B cell (primary cell): ENCODE measurements around the gene GMPS. TPM values are rescaled to one million over a fixed set of nuclear protein-coding genes. Genes with fewer than 3 reads are reported as not detected.

ENCODE experiments used
- ATAC-seq: fragments of 200-7000 bp; cut with Tn5 transposase; one replicate; pipeline ENCODE4 v1.10.0; 2021; ENCODE audit warnings: low read depth, mild to moderate bottlenecking, moderate number of reproducible peaks, moderate library complexity
- CTCF ChIA-PET: fragments of 350-600 bp; sonication (Branson Sonifier 250); formaldehyde crosslinking; loops from one replicate; lab custom pipeline; 2021; ENCODE audit warnings: antibody characterized with exemption, inconsistent platforms; lab: Charles Lee
- POLR2A ChIA-PET: fragments of 350-600 bp; sonication (Branson Sonifier 250); formaldehyde crosslinking; loops from one replicate; lab custom pipeline; 2021; ENCODE audit warnings: antibody characterized with exemption; lab: Charles Lee
- DNase-seq: peaks from one replicate; pipeline ENCODE4 v3.0.0; 2013
- H2AFZ ChIP-seq: 2 replicates; pipeline ENCODE4 v1.6.1; 2012; ENCODE audit warnings: mild to moderate bottlenecking, low read depth, low read length; ENCODE audit not compliant: insufficient read depth, poor library complexity, severe bottlenecking
- H3K27ac ChIP-seq, 2 donors: 1 replicate in 1 of 2; 2 replicates in 1 of 2; pipeline ENCODE4 v1.5.1; 2012 to 2013; ENCODE audit warnings: low read length in 2 of 2, mild to moderate bottlenecking in 2 of 2, moderate library complexity in 1 of 2
- H3K27me3 ChIP-seq, 4 experiments: fragments of 200-600 bp in 1 of 4; sonication (generic) in 1 of 4; replicated peaks in 1 of 4; 1 replicate in 2 of 4; 2 replicates in 2 of 4; pipeline versions ENCODE4 v1.6.1 to v1.7.0; 2013 to 2016; ENCODE audit warnings: low read length in 3 of 4, mild to moderate bottlenecking in 2 of 4, mixed read lengths in 1 of 4, moderate library complexity in 1 of 4; ENCODE audit not compliant: insufficient read depth in 4 of 4, control insufficient read depth in 3 of 4; ENCODE audit errors: control extremely low read depth in 1 of 4
- H3K36me3 ChIP-seq, 2 experiments: replicated peaks in 1 of 2; 1 replicate in 1 of 2; 2 replicates in 1 of 2; pipeline versions ENCODE4 v1.6.1 to v1.7.1; 2013; ENCODE audit warnings: low read length in 1 of 2; ENCODE audit not compliant: insufficient read depth in 2 of 2, control insufficient read depth in 1 of 2; ENCODE audit errors: control extremely low read depth in 1 of 2, extremely low read depth in 1 of 2
- H3K4me1 ChIP-seq, 2 donors: fragments of 200-600 bp in 1 of 2; sonication (generic) in 1 of 2; 1 replicate in 1 of 2; 2 replicates in 1 of 2; pipeline versions ENCODE4 v1.5.1 to v1.6.1; 2013 to 2017; ENCODE audit warnings: low read length in 2 of 2; ENCODE audit not compliant: control insufficient read depth in 2 of 2, insufficient read depth in 2 of 2
- H3K4me2 ChIP-seq: replicated peaks from 2 replicates; pipeline ENCODE3; 2012; ENCODE audit warnings: mild to moderate bottlenecking, low read depth, low read length; ENCODE audit not compliant: poor library complexity, severe bottlenecking
- H3K4me3 ChIP-seq, 5 experiments: fragments of 200-600 bp in 1 of 5; sonication (generic) in 1 of 5; 1 replicate in 3 of 5; 2 replicates in 2 of 5; pipeline versions ENCODE4 v1.5.1 to v1.7.0; 2011 to 2016; ENCODE audit warnings: low read length in 4 of 5, mild to moderate bottlenecking in 4 of 5, low read depth in 2 of 5, control low read depth in 1 of 5, moderate library complexity in 1 of 5; ENCODE audit not compliant: insufficient read depth in 1 of 5; ENCODE audit errors: control extremely low read depth in 1 of 5, extremely low read depth in 1 of 5
- H3K79me2 ChIP-seq: fragments of 200-600 bp; sonication (generic); one replicate; pipeline ENCODE4 v1.6.0; 2016; ENCODE audit warnings: low read length; ENCODE audit not compliant: control insufficient read depth, insufficient read depth
- H3K9ac ChIP-seq: fragments of 200-600 bp; sonication (generic); 2 replicates; pipeline ENCODE4 v1.6.1; 2017; ENCODE audit warnings: mild to moderate bottlenecking, low read length, moderate library complexity
- H3K9me3 ChIP-seq, 3 donors: one replicate each; pipeline versions ENCODE4 v1.6.1 to v1.7.1; 2013; ENCODE audit warnings: low read length in 2 of 3; ENCODE audit not compliant: control insufficient read depth in 2 of 3, insufficient read depth in 1 of 3; ENCODE audit errors: control extremely low read depth in 1 of 3
- H4K20me1 ChIP-seq: 2 replicates; pipeline ENCODE4 v1.6.0; 2012; ENCODE audit warnings: mild to moderate bottlenecking, low read length; ENCODE audit not compliant: insufficient read depth, control insufficient read depth, poor library complexity, severe bottlenecking
- H3K27ac Mint-ChIP-seq: one replicate; pipeline ENCODE4 v1.8.0; 2021; ENCODE audit warnings: mixed read lengths
- H3K27me3 Mint-ChIP-seq: one replicate; pipeline ENCODE4 v1.8.0; 2021; ENCODE audit warnings: mixed read lengths
- H3K4me1 Mint-ChIP-seq: one replicate; pipeline ENCODE4 v1.8.0; 2021; ENCODE audit warnings: mixed read lengths
- H3K4me3 Mint-ChIP-seq: one replicate; pipeline ENCODE4 v1.8.0; 2021; ENCODE audit warnings: mixed read lengths
- H3K9me3 Mint-ChIP-seq: one replicate; pipeline ENCODE4 v1.8.0; 2022; ENCODE audit warnings: mixed read lengths; ENCODE audit not compliant: insufficient read depth
- CTCF ChIP-seq: fragments of 200-600 bp; IDR thresholded peaks from one replicate; pipeline ENCODE4 v1.8.0; 2022; ENCODE audit warnings: antibody characterized with exemption, mild to moderate bottlenecking
- EZH2 ChIP-seq: IDR thresholded peaks from 2 replicates; pipeline ENCODE4 v1.6.1; 2012; ENCODE audit warnings: borderline replicate concordance, low read depth, mild to moderate bottlenecking, moderate library complexity, low read length; ENCODE audit not compliant: insufficient read depth, poor library complexity, severe bottlenecking
- WGBS: methylation state at CpG from one replicate; pipeline ENCODE4 v1.1.5; 2013; ENCODE audit warnings: missing lambda C conversion rate; ENCODE audit not compliant: insufficient coverage; 5-methylcytosine and 5-hydroxymethylcytosine counted together
- intact Hi-C: fragments of 100-400 bp; cut with micrococcal nuclease; formaldehyde crosslinking; loops from one replicate; pipeline ENCODE4 v1.10.0; 2022
- polyA plus RNA-seq: library from polyadenylated mRNA; depleted of rRNA; stranded (reverse); fragments of >200 nt; gene quantifications from 2 replicates; pipeline ENCODE4 v1.2.3, GENCODE V29; 2012
- total RNA-seq, 2 donors: library from RNA; stranded (reverse); fragments of 120-200 nt in 1 of 2; gene quantifications; 1 replicate in 1 of 2; 2 replicates in 1 of 2; pipeline versions ENCODE4 v1.2.3 to v1.2.4, GENCODE V29; 2013 to 2022

GMPS gene
- total and polyA plus RNA-seq, 2 donors (not counting 1 experiment from before 2014, with no cell fraction given) = 12.0 to 30.8 TPM

- intact Hi-C loops = no loop called here
- CTCF ChIA-PET = no interaction called here
- Mint-ChIP-seq H3K27ac (no peak overlapping the region), H3K4me1 (peaks cover 37% of the 10 kb centered on the region), H3K4me3 (no peak overlapping the region), H3K9me3 (no peaks in the 10 kb centered on the region), H3K27me3 (no peaks in the 10 kb centered on the region)
- Histone ChIP-seq H3K4me2 (no peak overlapping the region), H3K36me3 (no peaks in the 10 kb centered on the region), H3K4me3 (no peak overlapping the region), H3K27ac (no peak overlapping the region), H3K4me1 (peaks cover 1 to 3% of the 10 kb centered on the region in 2 donors), H2AFZ (no peak overlapping the region), H3K9ac (no peak overlapping the region), H3K79me2 (peaks cover 96% of the 10 kb centered on the region), H4K20me1 (peaks cover 56% of the 10 kb centered on the region), H3K27me3 (no peaks in the 10 kb centered on the region), H3K9me3 (no peaks in the 10 kb centered on the region)
- TF ChIP-seq EZH2 = no peak
- no peak for TF ChIP-seq CTCF
- no CpG with 5 or more reads among the region's 1 CpG for WGBS
- POLR2A ChIA-PET = no interaction called here
- no peak for DNase-seq
- no peak for ATAC-seq
These were observed 16.5 kb downstream of the GMPS start for GRCh38 chr3:155886915-155887314.

GRCh38 chr3:155889212-155889611 lies 18.8 kb downstream of the GMPS start:
- Histone ChIP-seq H3K4me1 (no peaks in the 10 kb centered on the region), H2AFZ (no peak overlapping the region), H3K9ac (no peak overlapping the region), H3K4me3 (no peak overlapping the region), H3K4me2 (no peak overlapping the region), H3K9me3 (no peaks in the 10 kb centered on the region), H3K27me3 (no peaks in the 10 kb centered on the region), H3K79me2 (peaks cover 75% of the 10 kb centered on the region), H4K20me1 (peaks cover 43% of the 10 kb centered on the region), H3K36me3 (peaks cover 1 to 4% of the 10 kb centered on the region in 2 experiments), H3K27ac (no peak overlapping the region)
- no CpG with 5 or more reads among the region's 5 CpGs for WGBS
- intact Hi-C loops = no loop called here
- no peaks in the 10 kb centered on the region for H3K9me3 Mint-ChIP-seq
- no peak overlapping the region for H3K27ac Mint-ChIP-seq
- H3K4me3 Mint-ChIP-seq = no peak overlapping the region
- CTCF ChIA-PET = no interaction called here
- peaks cover 33% of the 10 kb centered on the region for H3K4me1 Mint-ChIP-seq
- POLR2A ChIA-PET = no interaction called here
- no peak for DNase-seq
- H3K27me3 Mint-ChIP-seq = no peaks in the 10 kb centered on the region
- TF ChIP-seq EZH2 = no peak
- no peak for TF ChIP-seq CTCF
- ATAC-seq = no peak
